Hepatocyte (in vitro differentiated cells): ENCODE measurements around the gene OR7C2. TPM values are rescaled to one million over a fixed set of nuclear protein-coding genes. Genes with fewer than 3 reads are reported as not detected.
"Not testable (repeated sequence)": the region's sequence is repeated elsewhere in the genome, so short reads cannot be mapped to it uniquely, and the experiment has no call there.

Experiments used
- DNase-seq: peaks from one replicate; pipeline ENCODE4 v3.0.0-alpha.2; 2016; ENCODE audit warnings: low spot score
- H2AFZ ChIP-seq: fragments of 200-600 bp; sonication (generic); 2 replicates; pipeline ENCODE4 v1.6.0; 2016; ENCODE audit warnings: antibody characterized with exemption, mild to moderate bottlenecking
- H3K27ac ChIP-seq: fragments of 200-600 bp; sonication (generic); 2 replicates; pipeline ENCODE4 v1.5.1; 2016; ENCODE audit warnings: mild to moderate bottlenecking
- H3K27me3 ChIP-seq: fragments of 200-600 bp; sonication (generic); 2 replicates; pipeline ENCODE4 v1.6.1; 2016
- H3K36me3 ChIP-seq: fragments of 200-600 bp; sonication (generic); replicated peaks from 2 replicates; pipeline ENCODE4 v1.5.1; 2016; ENCODE audit warnings: low read depth; ENCODE audit not compliant: insufficient read depth
- H3K4me1 ChIP-seq: fragments of 200-600 bp; sonication (generic); 2 replicates; pipeline ENCODE4 v1.5.1; 2016; ENCODE audit warnings: mild to moderate bottlenecking, moderate library complexity; ENCODE audit not compliant: insufficient read depth
- H3K4me2 ChIP-seq: fragments of 200-600 bp; sonication (generic); 2 replicates; pipeline ENCODE4 v1.6.0; 2016
- H3K4me3 ChIP-seq: fragments of 200-600 bp; sonication (generic); 2 replicates; pipeline ENCODE4 v1.5.1; 2016; ENCODE audit warnings: mild to moderate bottlenecking
- H3K79me2 ChIP-seq: fragments of 200-600 bp; sonication (generic); 2 replicates; pipeline ENCODE4 v1.6.0; 2017; ENCODE audit warnings: mild to moderate bottlenecking
- H3K9me2 ChIP-seq: fragments of 200-600 bp; sonication (generic); replicated peaks from 2 replicates; pipeline ENCODE4 v1.6.0; 2017; ENCODE audit warnings: mild to moderate bottlenecking; ENCODE audit not compliant: insufficient read depth
- H3K9me3 ChIP-seq: fragments of 200-600 bp; sonication (generic); 2 replicates; pipeline ENCODE4 v1.5.1; 2016; ENCODE audit warnings: low read depth, mild to moderate bottlenecking
- H4K20me1 ChIP-seq: fragments of 200-600 bp; sonication (generic); 2 replicates; pipeline ENCODE4 v1.6.0; 2016; ENCODE audit warnings: mild to moderate bottlenecking; ENCODE audit not compliant: insufficient read depth, poor library complexity, severe bottlenecking
- CTCF ChIP-seq: fragments of 200-600 bp; sonication (generic); IDR thresholded peaks from 2 replicates; pipeline ENCODE4 v1.5.1; 2016; ENCODE audit warnings: antibody characterized with exemption, mild to moderate bottlenecking; ENCODE audit not compliant: poor library complexity
- EZH2 ChIP-seq: fragments of 200-600 bp; sonication (generic); IDR thresholded peaks from 2 replicates; pipeline ENCODE4 v1.6.1; 2016; ENCODE audit warnings: antibody characterized with exemption, mild to moderate bottlenecking, borderline replicate concordance
- EZH2phosphoT487 ChIP-seq: fragments of 200-600 bp; sonication (generic); IDR thresholded peaks from one replicate; pipeline ENCODE4 v1.6.1; 2018; ENCODE audit warnings: antibody characterized with exemption, mild to moderate bottlenecking, low read depth, moderate library complexity; ENCODE audit not compliant: unreplicated experiment, severe bottlenecking
- WGBS: methylation state at CpG from one replicate; pipeline ENCODE4 v1.1.6; 2016; ENCODE audit warnings: low lambda C conversion rate; ENCODE audit errors: missing lambda C conversion rate; 5-methylcytosine and 5-hydroxymethylcytosine counted together
- polyA plus RNA-seq: library from polyadenylated mRNA; unstranded; fragments of >200 nt; fragmentation: Nextera tagmentation; extraction: Ambion mirVana; gene quantifications from 2 replicates; pipeline ENCODE4 v1.2.1, GENCODE V29; 2016
- total RNA-seq: library from RNA; depleted of rRNA; stranded (reverse); fragments of >200 nt; gene quantifications from 2 replicates; pipeline ENCODE4 v1.2.3, GENCODE V29; 2014

The OR7C2 gene
- total and polyA plus RNA-seq, 2 experiments from 2014 or later = not detected

- no peak overlapping the region for H3K4me2 ChIP-seq
- no peak overlapping the region for H3K27ac ChIP-seq
- no peaks in the 10 kb centered on the region for H3K27me3 ChIP-seq
- TF ChIP-seq EZH2phosphoT487 (no peak), EZH2 (no peak), CTCF (no peak)
- no peaks in the 10 kb centered on the region for H3K36me3 ChIP-seq
- H4K20me1 ChIP-seq = no peaks in the 10 kb centered on the region
- DNase-seq = no peak
- no peak overlapping the region for H3K4me3 ChIP-seq
- no peaks in the 10 kb centered on the region for H3K79me2 ChIP-seq
- 64% methylated on average over 4 of the region's 4 CpGs for WGBS
- H3K4me1 ChIP-seq = no peaks in the 10 kb centered on the region
- no peak overlapping the region for H2AFZ ChIP-seq
- no peaks in the 10 kb centered on the region for H3K9me2 ChIP-seq
- H3K9me3 ChIP-seq = no peaks in the 10 kb centered on the region
Observed at GRCh38 chr19:14943601-14944000, 2.3 kb downstream of the OR7C2 start.

GRCh38 chr19:14944456-14944855, 3.2 kb downstream of the OR7C2 start:
- H3K4me2 ChIP-seq = no peak overlapping the region
- H3K27ac ChIP-seq = no peak overlapping the region
- H3K79me2 ChIP-seq = no peaks in the 10 kb centered on the region
- H3K27me3 ChIP-seq = no peaks in the 10 kb centered on the region
- H3K9me3 ChIP-seq = no peaks in the 10 kb centered on the region
- no peaks in the 10 kb centered on the region for H3K9me2 ChIP-seq
- TF ChIP-seq EZH2phosphoT487 (no peak), CTCF (no peak), EZH2 (no peak)
- 71% methylated on average over 1 of the region's 1 CpG for WGBS
- no peaks in the 10 kb centered on the region for H3K4me1 ChIP-seq
- H3K4me3 ChIP-seq = no peak overlapping the region
- no peaks in the 10 kb centered on the region for H3K36me3 ChIP-seq
- no peaks in the 10 kb centered on the region for H4K20me1 ChIP-seq
- H2AFZ ChIP-seq = no peak overlapping the region
- DNase-seq = no peak

DNA sequence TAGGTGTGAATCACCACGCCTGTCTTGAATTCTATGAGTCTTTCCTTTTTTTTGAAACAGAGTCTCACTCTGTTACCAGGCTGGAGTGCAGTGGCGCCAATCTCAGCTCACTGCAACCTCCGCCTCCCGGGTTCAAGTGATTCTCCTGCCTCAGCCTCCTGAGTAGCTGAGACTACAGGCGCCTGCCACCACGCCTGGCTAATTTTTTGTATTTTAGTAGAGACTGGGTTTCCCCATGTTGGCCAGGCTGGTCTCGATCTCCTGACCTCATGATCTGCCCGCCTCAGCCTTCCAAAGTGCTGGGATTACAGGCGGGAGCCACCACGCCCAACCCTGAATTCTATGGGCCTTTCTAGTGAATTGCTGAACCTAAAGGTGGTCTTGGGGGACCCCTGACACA, 8.1 kb downstream of the OR7C2 start:
- H3K4me2 ChIP-seq, H3K9me2 ChIP-seq, H3K36me3 ChIP-seq, H3K79me2 ChIP-seq, H2AFZ ChIP-seq, H3K4me1 ChIP-seq, H3K27me3 ChIP-seq, H3K9me3 ChIP-seq, DNase-seq, H4K20me1 ChIP-seq, H3K27ac ChIP-seq, H3K4me3 ChIP-seq: not testable (repeated sequence)
- WGBS = 83% methylated on average over 10 of the region's 10 CpGs

DNA sequence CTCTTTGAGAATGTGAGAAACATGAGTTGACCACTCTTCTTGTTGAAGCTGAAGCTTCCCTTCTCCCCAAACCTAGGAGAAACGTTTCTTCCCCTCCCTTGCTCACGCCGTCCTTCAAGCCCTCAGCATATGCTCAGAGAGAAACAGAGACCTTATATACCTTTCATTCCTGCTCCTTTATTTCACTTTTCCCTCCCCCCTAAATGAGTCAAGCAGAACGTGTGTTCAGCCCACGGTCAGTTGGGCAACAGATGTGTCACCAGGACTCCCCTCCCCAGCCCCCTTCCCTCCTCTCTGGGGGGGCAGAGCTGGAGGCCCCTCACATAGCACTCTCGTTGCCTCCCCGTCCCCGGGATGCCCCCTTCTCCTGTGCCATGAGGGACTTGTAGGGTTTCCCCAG, 8.6 kb downstream of the OR7C2 start:
- WGBS = 84% methylated on average over 7 of the region's 8 CpGs
- Histone ChIP-seq H3K79me2 (no peaks in the 10 kb centered on the region), H4K20me1 (no peaks in the 10 kb centered on the region), H3K9me3 (no peaks in the 10 kb centered on the region), H3K27ac (no peak overlapping the region), H3K4me3 (no peak overlapping the region), H3K36me3 (no peaks in the 10 kb centered on the region), H3K27me3 (no peaks in the 10 kb centered on the region), H2AFZ (no peak overlapping the region), H3K4me1 (no peaks in the 10 kb centered on the region), H3K9me2 (no peaks in the 10 kb centered on the region), H3K4me2 (no peak overlapping the region)
- TF ChIP-seq EZH2phosphoT487 (no peak), CTCF (no peak), EZH2 (no peak)
- DNase-seq = no peak
